NCI-H2196 (cell line): ENCODE measurements around the gene ABHD2.
A peak's percentile ranks its signal among the peaks of the same experiment; 100 is the strongest.
"Not testable (repeated sequence)": the region's sequence is repeated elsewhere in the genome, so short reads cannot be mapped to it uniquely, and the experiment has no call there.

Source experiments
- DNase-seq: peaks from one replicate; lab custom pipeline; 2025; ENCODE audit not compliant: unreplicated experiment; lab: John Stamatoyannopoulos, UW

The ABHD2 gene

GRCh38 chr15:89217686-89218376, 129.6 kb downstream of the ABHD2 start:
- DNase-seq, result no peak

DNA sequence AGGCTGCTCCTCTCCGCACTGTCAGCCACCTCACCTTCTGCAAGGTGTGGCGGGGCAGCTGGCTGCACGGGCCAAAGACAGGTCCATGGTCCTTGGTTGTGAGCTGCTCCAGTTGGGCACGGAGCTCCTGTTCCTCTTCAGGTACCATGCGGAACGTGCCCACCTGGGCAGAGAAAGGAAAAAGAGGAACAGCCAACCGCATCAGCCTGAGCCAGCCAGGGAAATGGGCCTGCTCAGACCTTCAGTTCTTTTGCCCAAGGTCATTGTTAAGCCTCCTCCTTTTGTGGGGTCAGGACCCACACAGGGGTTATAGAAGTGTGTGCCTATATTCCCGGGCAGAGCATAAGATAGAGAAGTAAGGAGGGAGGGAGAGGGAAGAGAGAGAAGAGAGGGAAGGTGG, 130.3 kb downstream of the ABHD2 start:
- no peak for DNase-seq

- DNase-seq, result no peak
Measured at GRCh38 chr15:89221543-89221942, 133.3 kb downstream of the ABHD2 start, which contains the start of gene RLBP1. RLBP1 (minus strand) TSS chr15:89221579; CDS start chr15:89218975, 2,604 bp downstream.

GRCh38 chr15:89225588-89225987, 137.3 kb downstream of the ABHD2 start:
- DNase-seq, result no peak

- DNase-seq, result no peak
Measured at GRCh38 chr15:89226359-89227221, 138.3 kb downstream of the ABHD2 start.

GRCh38 chr15:89227425-89227824, 139.2 kb downstream of the ABHD2 start:
- DNase-seq, result no peak

DNA sequence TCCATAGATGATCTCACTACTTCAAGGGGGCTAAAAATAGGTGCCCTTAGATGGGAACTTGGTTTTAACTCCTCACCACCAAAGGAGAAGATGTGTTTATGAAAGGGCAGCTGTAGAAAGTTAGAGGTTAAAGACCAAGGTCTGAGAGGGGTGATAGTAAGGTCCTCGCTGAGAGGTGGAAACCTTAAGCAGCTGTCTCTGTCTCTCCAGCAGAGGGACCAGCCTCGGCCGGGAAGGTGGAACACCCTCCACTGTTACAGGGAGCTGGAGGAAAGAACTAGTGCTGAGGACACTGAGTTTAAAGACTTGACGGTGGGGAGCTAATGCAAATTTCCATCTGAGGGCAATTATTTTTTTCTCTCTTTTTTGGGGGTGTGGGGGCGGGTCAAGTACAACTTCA, 142.0 kb downstream of the ABHD2 start:
- DNase-seq, result no peak

GRCh38 chr15:89231832-89232231, 143.6 kb downstream of the ABHD2 start:
- DNase-seq, result no peak

DNA sequence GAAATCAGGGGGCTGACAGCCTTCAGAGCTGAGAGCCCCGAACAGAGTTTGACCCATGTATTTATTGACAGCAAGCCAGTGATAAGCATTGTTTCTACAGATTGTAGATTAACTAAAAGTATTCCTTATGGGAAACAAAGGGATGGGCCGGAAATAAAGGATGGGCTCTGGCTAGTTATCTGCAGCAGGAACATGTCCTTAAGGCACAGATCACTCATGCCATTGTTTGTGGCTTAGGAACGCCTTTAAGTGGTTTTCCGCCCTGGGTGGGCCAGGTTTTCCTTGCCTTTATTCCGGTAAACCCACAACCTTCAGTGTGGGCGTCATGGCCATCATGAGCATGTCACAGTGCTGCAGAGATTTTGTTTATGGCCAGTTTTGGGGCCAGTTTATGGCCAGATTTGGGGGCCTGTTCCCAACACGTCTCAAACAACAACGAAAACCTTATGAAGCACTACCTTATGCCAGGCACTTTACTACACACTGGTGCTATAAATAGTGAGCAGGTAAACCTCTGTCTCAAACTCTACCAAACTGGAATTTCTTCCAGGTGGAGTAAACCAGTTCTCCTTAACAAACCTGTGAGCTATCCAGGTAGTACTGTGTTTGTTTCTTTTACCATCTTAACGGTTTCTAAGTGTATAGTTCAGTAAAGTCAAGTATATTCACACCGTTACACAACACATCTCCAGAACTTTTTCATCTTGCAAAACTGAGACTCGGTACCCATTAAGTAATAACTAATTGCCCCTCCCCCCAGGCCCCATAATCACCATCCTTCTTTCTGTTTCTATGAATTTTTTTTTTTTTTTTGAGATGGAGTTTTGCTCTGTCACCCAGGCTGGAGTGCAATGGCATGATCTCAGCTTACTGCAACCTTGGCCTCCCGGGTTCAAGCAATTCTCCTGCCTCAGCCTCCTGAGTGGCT, 151.9 kb downstream of the ABHD2 start:
- not testable (repeated sequence) for DNase-seq

DNA sequence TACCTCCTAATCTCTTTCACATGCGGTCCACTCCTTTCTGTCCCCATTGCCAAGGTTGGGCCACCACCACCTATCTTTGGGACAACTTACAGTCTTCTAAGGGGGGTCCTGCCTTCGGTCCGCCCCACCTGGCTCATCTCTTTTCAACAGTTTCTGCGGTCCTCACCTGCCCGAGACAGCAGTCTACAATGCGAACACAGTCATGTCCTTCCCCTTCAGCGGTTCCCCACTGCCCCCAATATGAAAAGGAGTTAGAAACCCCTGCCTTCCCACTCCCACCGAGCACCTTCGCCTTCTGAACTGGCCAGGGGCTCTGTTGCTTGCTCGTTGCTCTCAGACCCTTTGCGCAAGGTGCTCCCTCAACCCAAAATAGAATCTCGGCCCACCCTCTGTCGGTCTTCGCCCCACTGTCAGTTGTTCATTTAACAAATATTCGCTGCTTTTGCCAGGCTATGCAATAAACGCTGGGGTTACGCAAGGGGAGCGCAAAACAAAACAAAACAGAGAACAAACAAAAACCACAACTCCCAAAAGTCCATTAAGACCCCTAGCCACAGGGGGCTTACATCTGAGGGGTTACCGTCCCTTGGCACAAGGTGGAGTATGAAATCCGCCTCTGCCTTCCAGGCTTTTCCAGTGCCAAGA, 154.9 kb downstream of the ABHD2 start:
- no peak for DNase-seq

GRCh38 chr15:89243691-89244573, 155.7 kb downstream of the ABHD2 start, which contains the start of gene FANCI:
FANCI (plus strand) TSS chr15:89243979; CDS start chr15:89247648, 3,669 bp downstream.
- DNase-seq, result peak; percentile 83

DNA sequence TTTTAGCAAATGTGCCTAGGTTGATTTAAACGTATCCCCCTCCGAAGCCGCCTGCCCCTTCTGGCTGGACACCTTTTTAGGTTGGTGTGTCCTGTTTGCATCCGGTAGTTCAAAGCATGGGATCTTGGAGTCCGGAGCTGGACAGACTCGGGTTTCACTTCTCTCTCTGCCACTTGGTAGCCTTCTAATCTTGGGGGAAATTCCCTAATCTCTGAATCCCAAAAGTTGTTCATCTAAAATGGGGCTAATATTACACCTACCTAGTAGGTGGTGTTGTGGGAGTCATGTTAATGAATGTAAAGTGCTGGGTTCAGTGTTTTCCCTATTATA, 156.3 kb downstream of the ABHD2 start:
- DNase-seq, result no peak

GRCh38 chr15:89247446-89247845, 159.2 kb downstream of the ABHD2 start:
- no peak for DNase-seq

DNA sequence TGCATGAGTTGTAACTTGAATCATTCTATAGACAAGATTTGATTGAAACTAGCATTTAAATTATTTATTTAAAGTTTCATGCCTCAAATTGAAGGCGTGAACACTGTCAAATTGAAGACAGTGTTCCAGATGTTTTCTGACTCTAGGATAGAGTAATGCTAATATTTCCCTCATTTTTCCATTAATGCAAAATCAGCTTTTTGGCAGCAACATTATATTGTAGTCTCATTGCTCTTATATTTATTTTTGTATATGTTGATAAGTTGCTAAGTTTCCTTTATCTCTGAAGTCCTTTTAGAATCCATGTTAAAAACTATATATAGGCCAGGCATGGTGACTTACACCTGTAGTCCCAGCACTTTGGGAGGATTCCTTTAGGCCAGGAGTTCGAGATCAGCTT, 160.3 kb downstream of the ABHD2 start:
- no peak for DNase-seq

DNA sequence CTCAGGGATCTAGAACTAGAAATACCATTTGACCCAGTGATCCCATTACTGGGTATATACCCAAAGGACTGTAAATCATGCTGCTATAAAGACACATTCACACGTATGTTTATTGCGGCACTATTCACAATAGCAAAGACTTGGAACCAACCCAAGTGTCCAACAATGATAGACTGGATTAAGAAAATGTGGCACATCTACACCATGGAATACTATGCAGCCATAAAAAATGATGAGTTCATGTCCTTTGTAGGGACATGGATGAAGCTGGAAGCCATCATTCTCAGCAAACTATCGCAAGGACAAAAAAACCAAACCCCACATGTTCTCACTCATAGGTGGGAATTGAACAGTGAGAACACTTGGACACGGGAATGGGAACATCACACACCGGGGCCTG, 161.9 kb downstream of the ABHD2 start:
- DNase-seq, result not testable (repeated sequence)
